ENCODE measurements around the gene DOK7. TPM values are rescaled to one million over a fixed set of nuclear protein-coding genes. Genes with fewer than 3 reads are reported as not detected.

Gene DOK7
- polyA plus RNA-seq, 1 experiment = not detected

DNA sequence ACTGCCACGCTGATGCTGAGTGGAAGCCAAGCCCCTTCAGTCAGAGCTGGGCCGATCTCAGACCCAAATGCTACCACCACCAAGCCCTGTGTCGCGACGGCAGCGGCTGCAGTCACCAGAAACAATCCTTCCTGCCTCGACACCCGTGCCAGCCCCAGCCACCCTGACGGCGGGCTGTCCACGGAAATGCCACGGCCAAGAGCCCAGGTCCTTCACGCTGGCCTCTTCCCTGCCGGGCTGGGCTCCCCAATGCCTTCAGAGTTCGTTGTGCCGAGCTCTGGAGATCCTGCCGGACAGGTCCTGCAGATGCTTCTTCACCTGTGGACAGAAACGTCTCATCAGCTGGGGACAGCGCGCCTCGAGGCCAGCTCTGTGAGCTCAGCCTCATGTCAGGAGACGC, 49.6 kb downstream of the DOK7 start:
- POLR2A ChIA-PET = no interaction called here

GRCh38 chr4:3513807-3514206, 50.7 kb downstream of the DOK7 start:
- DNase-seq (ENCODE audit: low read depth) = no peak
- Histone ChIP-seq H3K36me3 (ENCODE audit: control insufficient read depth, insufficient read depth, low read length) (peaks cover 52% of the 10 kb centered on the region), H3K27me3 (ENCODE audit: control insufficient read depth, insufficient read depth, low read length) (no peaks in the 10 kb centered on the region), H3K4me3 (ENCODE audit: low read depth, low read length) (no peak overlapping the region)
- no peak for TF ChIP-seq CTCF (IDR thresholded peaks at IDR 0.05; ENCODE audit: insufficient read depth, low read depth, low read length)
- ChIA-PET CTCF (interaction anchor here (1.2 to 1.9 kb wide), 2 partner anchors 12 to 20 kb away, joined by 3 to 4 read pairs; no protein-coding TSS in a partner anchor), POLR2A (no interaction called here)

More for the DNA sequence above, 49.6 kb downstream of the DOK7 start:
- DNase-seq (ENCODE audit: low read depth) = no peak
- no peak for TF ChIP-seq CTCF (IDR thresholded peaks at IDR 0.05; ENCODE audit: insufficient read depth, low read depth, low read length)
- H3K36me3 ChIP-seq (ENCODE audit: control insufficient read depth, insufficient read depth, low read length) = peaks cover 48% of the 10 kb centered on the region
- H3K27me3 ChIP-seq (ENCODE audit: control insufficient read depth, insufficient read depth, low read length) = no peaks in the 10 kb centered on the region
- CTCF ChIA-PET = interaction anchor here (1.1 to 1.2 kb wide), 2 partner anchors 8 to 11 kb away, joined by 3 read pairs; no protein-coding TSS in a partner anchor
- H3K4me3 ChIP-seq (ENCODE audit: low read depth, low read length) = no peak overlapping the region

GRCh38 chr4:3514221-3514780, 51.2 kb downstream of the DOK7 start:
- ChIA-PET POLR2A (no interaction called here), CTCF (interaction anchor here (1.5 to 1.9 kb wide), 3 partner anchors 9 to 20 kb away, joined by 4 to 12 read pairs (median 5); no protein-coding TSS in a partner anchor)
- no peak for TF ChIP-seq CTCF (IDR thresholded peaks at IDR 0.05; ENCODE audit: insufficient read depth, low read depth, low read length)
- peaks cover 54% of the 10 kb centered on the region for H3K36me3 ChIP-seq (ENCODE audit: control insufficient read depth, insufficient read depth, low read length)
- H3K4me3 ChIP-seq (ENCODE audit: low read depth, low read length) = no peak overlapping the region
- DNase-seq (ENCODE audit: low read depth) = no peak
- H3K27me3 ChIP-seq (ENCODE audit: control insufficient read depth, insufficient read depth, low read length) = no peaks in the 10 kb centered on the region

- Histone ChIP-seq H3K27me3 (ENCODE audit: control insufficient read depth, insufficient read depth, low read length) (no peaks in the 10 kb centered on the region), H3K36me3 (ENCODE audit: control insufficient read depth, insufficient read depth, low read length) (peaks cover 59% of the 10 kb centered on the region), H3K4me3 (ENCODE audit: low read depth, low read length) (no peak overlapping the region)
- no peak for DNase-seq (ENCODE audit: low read depth)
- ChIA-PET CTCF (interaction anchor here (1.5 to 1.9 kb wide), 3 partner anchors 9 to 19 kb away, joined by 4 to 12 read pairs (median 5); no protein-coding TSS in a partner anchor), POLR2A (no interaction called here)
- TF ChIP-seq CTCF (IDR thresholded peaks at IDR 0.05; ENCODE audit: insufficient read depth, low read depth, low read length) = peak; percentile 22
These were observed 51.8 kb downstream of the DOK7 start for GRCh38 chr4:3514806-3515501.

GRCh38 chr4:3515646-3516045, 52.5 kb downstream of the DOK7 start:
- H3K36me3 ChIP-seq (ENCODE audit: control insufficient read depth, insufficient read depth, low read length) = peaks cover 61% of the 10 kb centered on the region
- TF ChIP-seq CTCF (IDR thresholded peaks at IDR 0.05; ENCODE audit: insufficient read depth, low read depth, low read length) = no peak
- H3K27me3 ChIP-seq (ENCODE audit: control insufficient read depth, insufficient read depth, low read length) = no peaks in the 10 kb centered on the region
- ChIA-PET POLR2A (no interaction called here), CTCF (interaction anchor here (1.5 to 1.8 kb wide), 2 partner anchors 10 to 14 kb away, joined by 5 to 12 read pairs; no protein-coding TSS in a partner anchor)
- H3K4me3 ChIP-seq (ENCODE audit: low read depth, low read length) = no peak overlapping the region
- DNase-seq (ENCODE audit: low read depth) = no peak

Measured in BJ (cell line).